Lower lobe of right lung (tissue), 2 donors: ENCODE data around the gene P2RY6. TPM values are rescaled to one million over a fixed set of nuclear protein-coding genes. Genes with fewer than 3 reads are reported as not detected.
A peak's percentile ranks its signal among the peaks of the same experiment; 100 is the strongest.

Source experiments
- ATAC-seq, 2 donors: fragments of 200-7000 bp; cut with Tn5 transposase; one replicate each; pipeline ENCODE4 v1.9.1; 2020 to 2022; ENCODE audit warnings: mild to moderate bottlenecking in 2 of 2, moderate library complexity in 2 of 2
- DNase-seq: peaks from one replicate; pipeline ENCODE4 v3.0.0-alpha.2; 2020
- H3K27ac ChIP-seq: fragments of 200-600 bp; one replicate; pipeline ENCODE4 v1.8.0; 2022
- H3K27me3 ChIP-seq: fragments of 200-600 bp; one replicate; pipeline ENCODE4 v1.8.0; 2022; ENCODE audit warnings: low read depth
- H3K36me3 ChIP-seq: fragments of 200-600 bp; one replicate; pipeline ENCODE4 v1.8.0; 2022; ENCODE audit warnings: mild to moderate bottlenecking
- H3K4me1 ChIP-seq: fragments of 200-600 bp; one replicate; pipeline ENCODE4 v1.8.0; 2022
- H3K4me3 ChIP-seq: fragments of 200-600 bp; one replicate; pipeline ENCODE4 v1.8.0; 2022; ENCODE audit warnings: mild to moderate bottlenecking
- H3K9me3 ChIP-seq: fragments of 200-600 bp; one replicate; pipeline ENCODE4 v1.8.0; 2022
- intact Hi-C: fragments of 100-400 bp; cut with DNase I; formaldehyde crosslinking; loops from one replicate; pipeline ENCODE4 v1.11.0; 2022
- total RNA-seq: library from RNA; stranded (reverse); fragmentation: NEBNext Ultra II Directional; extraction: Animal tissue kit (Norgen Biotek cat#: 25700); gene quantifications from one replicate; pipeline ENCODE4 v1.2.1, GENCODE V29; 2021
- TF ChIP-seq, protein P1 (sequence below): fragments of 200-600 bp; IDR thresholded peaks from one replicate; pipeline ENCODE4 v1.8.0; 2022; ENCODE audit warnings: antibody characterized with exemption, mild to moderate bottlenecking
- donor health status: DM: no; HTN: yes; CAD: no; lungs with severe emphysema.

P2RY6 gene
- total RNA-seq, 1 donor from 2014 or later, result 3.6 TPM

DNA sequence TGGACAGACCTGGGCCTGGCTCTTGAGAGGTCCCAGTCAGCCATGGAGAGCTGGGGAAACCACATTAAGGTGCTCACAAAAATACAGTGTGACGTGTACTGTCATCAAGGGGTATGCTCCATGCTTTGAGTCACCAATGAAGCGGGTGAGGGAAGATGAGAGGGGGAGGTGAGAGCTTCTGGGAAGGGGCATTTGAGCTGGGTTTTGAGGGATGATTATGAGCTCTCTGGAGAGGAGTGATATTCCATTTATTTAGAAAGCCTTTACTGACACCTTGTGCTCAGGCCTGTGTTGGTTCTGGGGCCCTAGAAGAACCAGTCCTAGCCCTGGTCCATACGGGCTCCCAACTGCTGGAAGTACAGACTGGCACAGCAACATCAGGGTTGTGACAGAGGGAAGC is 25.6 kb downstream of the P2RY6 start:
- H3K27ac ChIP-seq, result no peak overlapping the region
- no peaks in the 10 kb centered on the region for H3K36me3 ChIP-seq
- H3K4me1 ChIP-seq, result no peaks in the 10 kb centered on the region
- ATAC-seq (no peak), DNase-seq (no peak)
- TF ChIP-seq, protein P1, sequence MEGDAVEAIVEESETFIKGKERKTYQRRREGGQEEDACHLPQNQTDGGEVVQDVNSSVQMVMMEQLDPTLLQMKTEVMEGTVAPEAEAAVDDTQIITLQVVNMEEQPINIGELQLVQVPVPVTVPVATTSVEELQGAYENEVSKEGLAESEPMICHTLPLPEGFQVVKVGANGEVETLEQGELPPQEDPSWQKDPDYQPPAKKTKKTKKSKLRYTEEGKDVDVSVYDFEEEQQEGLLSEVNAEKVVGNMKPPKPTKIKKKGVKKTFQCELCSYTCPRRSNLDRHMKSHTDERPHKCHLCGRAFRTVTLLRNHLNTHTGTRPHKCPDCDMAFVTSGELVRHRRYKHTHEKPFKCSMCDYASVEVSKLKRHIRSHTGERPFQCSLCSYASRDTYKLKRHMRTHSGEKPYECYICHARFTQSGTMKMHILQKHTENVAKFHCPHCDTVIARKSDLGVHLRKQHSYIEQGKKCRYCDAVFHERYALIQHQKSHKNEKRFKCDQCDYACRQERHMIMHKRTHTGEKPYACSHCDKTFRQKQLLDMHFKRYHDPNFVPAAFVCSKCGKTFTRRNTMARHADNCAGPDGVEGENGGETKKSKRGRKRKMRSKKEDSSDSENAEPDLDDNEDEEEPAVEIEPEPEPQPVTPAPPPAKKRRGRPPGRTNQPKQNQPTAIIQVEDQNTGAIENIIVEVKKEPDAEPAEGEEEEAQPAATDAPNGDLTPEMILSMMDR, result no peak
- no peak overlapping the region for H3K4me3 ChIP-seq
- H3K27me3 ChIP-seq, result no peaks in the 10 kb centered on the region
- intact Hi-C loops, result no loop called here
- H3K9me3 ChIP-seq, result no peaks in the 10 kb centered on the region

GRCh38 chr11:73298233-73298632 is 26.1 kb downstream of the P2RY6 start:
- Histone ChIP-seq H3K27ac (no peak overlapping the region), H3K4me1 (no peaks in the 10 kb centered on the region), H3K9me3 (no peaks in the 10 kb centered on the region), H3K27me3 (no peaks in the 10 kb centered on the region), H3K36me3 (no peaks in the 10 kb centered on the region), H3K4me3 (no peak overlapping the region)
- intact Hi-C loops, result no loop called here
- TF ChIP-seq, protein P1, result no peak
- no peak for ATAC-seq
- DNase-seq, result no peak

GRCh38 chr11:73299751-73300150 is 27.6 kb downstream of the P2RY6 start:
- intact Hi-C loops, result no loop called here

DNA sequence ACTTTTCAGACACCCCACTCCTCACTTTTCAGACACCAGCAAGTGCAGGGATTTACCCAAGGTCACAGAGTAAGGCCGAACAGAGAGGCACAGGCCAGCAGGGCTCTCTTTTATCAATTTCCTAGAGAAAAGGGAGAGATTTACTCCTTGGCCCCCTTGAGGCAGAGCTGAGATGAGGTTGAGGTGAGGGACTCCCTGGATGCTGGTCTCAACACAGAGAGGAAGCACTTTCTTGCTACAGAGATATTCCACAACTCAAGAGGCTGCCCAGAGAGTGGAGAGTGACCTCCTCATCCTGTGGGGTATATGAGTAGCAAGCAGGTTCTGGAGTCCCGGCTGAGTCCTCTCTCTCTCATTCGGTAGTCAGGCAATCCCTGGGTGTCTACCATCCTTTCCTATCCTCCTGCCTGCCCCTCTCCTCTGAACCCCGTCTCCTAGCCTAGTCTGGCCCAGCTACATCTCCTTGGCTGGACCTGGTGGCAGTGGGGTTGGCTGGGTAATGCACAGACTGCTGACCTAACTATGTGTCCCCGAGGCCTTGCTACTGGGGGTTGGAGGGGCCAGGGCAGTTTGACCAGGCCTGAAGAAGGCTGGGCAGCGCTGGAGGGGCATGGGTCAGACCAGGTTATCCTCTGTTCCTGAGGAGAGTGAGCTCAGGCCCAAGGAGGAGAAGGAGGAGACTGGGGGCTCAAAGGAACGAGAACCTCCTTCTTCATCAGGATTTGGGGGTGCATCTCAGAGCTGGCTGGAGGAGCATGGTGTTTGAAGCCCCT is 34.1 kb downstream of the P2RY6 start:
- no peak for ATAC-seq
- Histone ChIP-seq H3K4me3 (no peak overlapping the region), H3K27ac (no peak overlapping the region), H3K4me1 (peaks cover 24% of the 10 kb centered on the region), H3K9me3 (no peaks in the 10 kb centered on the region), H3K36me3 (no peaks in the 10 kb centered on the region), H3K27me3 (no peaks in the 10 kb centered on the region)
- no peak for DNase-seq
- intact Hi-C loops, result no loop called here
- TF ChIP-seq, protein P1, result no peak

More at GRCh38 chr11:73299751-73300150, 27.6 kb downstream of the P2RY6 start:
- H3K27me3 ChIP-seq, result no peaks in the 10 kb centered on the region
- H3K9me3 ChIP-seq, result no peaks in the 10 kb centered on the region
- H3K36me3 ChIP-seq, result no peaks in the 10 kb centered on the region
- no peak overlapping the region for H3K4me3 ChIP-seq
- no peak for ATAC-seq
- TF ChIP-seq, protein P1, result no peak
- DNase-seq, result no peak
- no peak overlapping the region for H3K27ac ChIP-seq
- no peaks in the 10 kb centered on the region for H3K4me1 ChIP-seq

- Histone ChIP-seq H3K27me3 (no peaks in the 10 kb centered on the region), H3K4me1 (peaks cover 31% of the 10 kb centered on the region), H3K4me3 (peak overlapping the region; percentile 78), H3K36me3 (no peaks in the 10 kb centered on the region), H3K27ac (peak overlapping the region; percentile 66), H3K9me3 (no peaks in the 10 kb centered on the region)
- intact Hi-C loops, result no loop called here
- DNase-seq, result no peak
- no peak for ATAC-seq
- TF ChIP-seq, protein P1, result no peak
Observed at GRCh38 chr11:73306977-73307322, 34.8 kb downstream of the P2RY6 start.
